GM15510 (cell line): ENCODE results near the gene TSPAN4.
A peak's percentile ranks its signal among the peaks of the same experiment; 100 is the strongest.

ENCODE experiments used
- POLR2A ChIP-seq: IDR thresholded peaks from 3 replicates; pipeline ENCODE4 v1.6.1; 2011; ENCODE audit warnings: borderline replicate concordance; ENCODE audit not compliant: insufficient read length; ENCODE audit errors: extremely low read depth

Gene TSPAN4

DNA sequence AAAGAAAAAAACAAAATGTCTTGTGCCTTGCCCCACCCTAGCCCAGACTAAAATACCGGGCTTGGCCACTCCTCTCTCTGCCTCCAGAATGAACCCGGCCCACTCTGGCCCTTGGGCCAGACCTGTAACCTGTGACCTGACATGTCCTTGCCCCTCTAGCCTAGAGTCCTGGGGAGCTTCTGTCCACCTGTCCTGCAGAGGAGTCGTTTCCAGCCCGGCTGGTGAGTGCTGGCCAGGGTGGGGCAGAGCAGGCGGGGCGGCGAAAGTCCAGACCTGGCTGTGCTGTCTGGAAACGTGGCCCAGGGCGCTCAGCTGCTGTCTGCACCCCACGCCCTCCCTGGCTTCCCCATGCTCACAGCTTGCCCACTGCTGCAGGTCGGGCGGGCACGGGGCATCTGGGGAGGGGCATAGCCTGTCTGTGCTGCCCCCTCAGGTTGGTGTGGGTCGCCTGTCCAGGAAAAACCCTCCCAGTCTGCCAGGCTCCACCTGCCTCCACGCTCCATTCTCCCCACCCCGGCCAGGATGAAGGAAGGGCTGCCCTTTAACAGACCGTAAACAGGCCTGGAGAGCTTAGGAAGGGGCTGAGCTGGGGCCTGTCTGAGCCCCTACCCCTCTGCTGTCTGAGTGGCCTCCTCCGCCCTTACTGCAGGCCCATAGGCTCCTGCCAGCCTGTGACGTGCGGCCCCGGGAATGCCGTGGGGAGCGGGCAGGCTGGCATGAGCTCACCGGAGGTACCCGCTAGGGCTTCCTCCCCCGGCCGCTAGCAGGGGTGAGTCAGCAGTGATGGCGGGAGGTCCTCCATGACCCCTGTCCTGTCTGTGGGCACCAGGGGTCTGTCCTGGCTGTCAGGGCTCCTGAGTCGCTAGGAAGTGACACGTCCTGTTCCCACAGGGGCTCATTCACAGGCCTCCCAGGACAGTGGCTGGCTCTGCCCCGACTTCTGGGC lies 8.0 kb upstream of the TSPAN4 start:
- no peak for TF ChIP-seq POLR2A

DNA sequence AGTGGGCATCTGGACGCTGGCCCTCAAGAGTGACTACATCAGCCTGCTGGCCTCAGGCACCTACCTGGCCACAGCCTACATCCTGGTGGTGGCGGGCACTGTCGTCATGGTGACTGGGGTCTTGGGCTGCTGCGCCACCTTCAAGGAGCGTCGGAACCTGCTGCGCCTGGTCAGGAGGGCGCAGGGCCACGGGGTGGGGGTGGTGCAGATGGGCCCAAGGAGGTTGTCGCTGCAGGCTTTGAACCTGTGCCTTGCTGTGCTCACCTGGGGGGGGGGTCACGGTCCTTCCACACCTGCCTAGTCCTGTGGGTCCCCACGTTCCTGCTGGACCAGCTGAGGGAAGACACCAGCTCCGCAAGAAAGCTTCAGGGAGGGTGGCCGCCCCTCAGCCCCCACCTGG lies 6.4 kb upstream of the TSPAN4 start:
- TF ChIP-seq POLR2A: no peak

DNA sequence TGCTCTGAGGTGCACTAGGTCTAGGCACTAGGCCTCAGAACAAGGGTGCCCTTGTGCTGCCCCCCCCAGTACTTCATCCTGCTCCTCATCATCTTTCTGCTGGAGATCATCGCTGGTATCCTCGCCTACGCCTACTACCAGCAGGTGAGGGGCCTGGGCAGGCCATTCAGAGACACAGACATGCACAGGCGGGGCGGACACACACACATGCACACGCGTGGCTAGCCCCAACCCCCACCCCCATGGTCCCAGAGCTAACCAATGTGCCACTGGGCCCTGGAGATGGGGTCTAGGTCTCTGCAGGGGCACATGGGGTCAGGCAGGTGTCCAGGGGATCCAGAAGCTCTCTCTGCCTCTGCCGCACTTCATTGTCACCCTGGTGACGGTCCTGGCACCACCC lies 6.0 kb upstream of the TSPAN4 start:
- no peak for TF ChIP-seq POLR2A

DNA sequence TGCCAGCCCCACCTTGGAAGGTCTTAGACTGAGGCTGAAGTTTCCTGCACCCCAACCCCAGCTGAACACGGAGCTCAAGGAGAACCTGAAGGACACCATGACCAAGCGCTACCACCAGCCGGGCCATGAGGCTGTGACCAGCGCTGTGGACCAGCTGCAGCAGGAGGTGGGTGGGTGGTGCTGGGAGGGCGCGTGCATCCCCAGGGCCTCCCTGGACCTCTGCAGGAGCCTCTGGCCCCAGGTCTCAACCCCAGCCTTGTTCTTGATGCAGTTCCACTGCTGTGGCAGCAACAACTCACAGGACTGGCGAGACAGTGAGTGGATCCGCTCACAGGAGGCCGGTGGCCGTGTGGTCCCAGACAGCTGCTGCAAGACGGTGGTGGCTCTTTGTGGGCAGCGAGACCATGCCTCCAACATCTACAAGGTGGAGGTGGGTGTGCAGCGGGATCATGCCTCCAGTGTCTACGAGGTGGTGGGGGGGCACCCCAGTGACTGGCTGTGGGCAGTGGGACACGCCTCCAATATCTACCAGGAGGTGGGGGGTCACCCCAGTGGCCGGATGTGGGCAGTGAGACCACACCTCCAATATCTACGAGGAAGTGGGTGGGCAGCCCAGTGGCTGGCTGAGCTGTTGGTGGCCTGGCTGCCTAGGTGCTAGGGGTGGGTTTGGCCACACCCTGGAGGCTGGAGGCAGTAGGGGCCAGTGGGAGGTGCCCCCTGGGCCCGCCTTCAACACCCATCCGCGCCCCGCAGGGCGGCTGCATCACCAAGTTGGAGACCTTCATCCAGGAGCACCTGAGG lies 5.3 kb upstream of the TSPAN4 start:
- no peak for TF ChIP-seq POLR2A

DNA sequence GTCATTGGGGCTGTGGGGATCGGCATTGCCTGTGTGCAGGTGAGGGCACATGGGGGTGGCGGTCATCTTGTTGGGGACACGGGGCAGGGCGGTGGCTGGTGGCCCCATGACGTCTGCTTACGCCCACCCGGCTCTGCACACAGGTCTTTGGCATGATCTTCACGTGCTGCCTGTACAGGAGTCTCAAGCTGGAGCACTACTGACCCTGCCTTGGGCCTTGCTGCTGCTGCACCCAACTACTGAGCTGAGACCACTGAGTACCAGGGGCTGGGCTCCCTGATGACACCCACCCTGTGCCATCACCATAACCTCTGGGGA lies 4.7 kb upstream of the TSPAN4 start:
- TF ChIP-seq POLR2A: no peak

DNA sequence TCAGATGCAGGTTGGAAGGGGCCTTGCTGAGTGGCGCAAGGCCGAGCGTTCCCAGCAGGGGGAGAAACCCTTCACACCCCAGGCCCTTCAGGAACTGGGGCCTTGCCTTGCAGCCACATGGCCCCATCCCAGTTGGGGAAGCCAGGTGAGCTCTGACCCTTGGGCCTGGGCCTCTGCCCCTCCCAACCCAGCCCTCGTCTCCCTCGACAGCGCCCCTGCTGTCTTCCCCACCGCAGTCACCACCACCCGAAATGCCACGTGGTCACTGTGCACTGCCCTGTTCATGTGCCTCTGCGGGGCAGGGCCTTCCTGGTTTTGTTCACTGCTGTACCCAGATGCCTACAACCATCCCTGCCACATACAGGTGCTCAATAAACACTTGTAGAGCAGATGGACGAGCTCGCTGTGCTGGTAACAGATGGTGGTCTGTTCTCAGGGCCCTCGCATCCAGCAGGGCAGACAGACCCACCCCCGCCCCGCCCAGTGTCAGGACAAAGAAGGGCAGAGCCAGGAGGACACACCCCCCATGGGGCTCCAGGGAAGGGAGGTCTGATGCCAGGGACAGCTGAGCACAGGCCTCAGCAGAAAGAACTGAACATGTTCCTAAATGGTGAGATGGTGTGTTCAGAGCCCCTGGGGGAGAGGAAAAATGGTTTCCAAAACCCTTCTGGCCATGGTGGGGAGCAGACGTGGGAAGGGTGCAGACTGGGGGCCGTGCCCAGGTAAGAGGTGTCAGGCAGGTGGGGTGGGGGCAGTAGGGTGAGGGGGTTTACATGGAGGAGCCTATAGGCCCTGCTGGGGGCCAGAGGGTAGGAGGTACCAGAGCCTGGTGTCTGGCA lies 4.0 kb upstream of the TSPAN4 start:
- no peak for TF ChIP-seq POLR2A

DNA sequence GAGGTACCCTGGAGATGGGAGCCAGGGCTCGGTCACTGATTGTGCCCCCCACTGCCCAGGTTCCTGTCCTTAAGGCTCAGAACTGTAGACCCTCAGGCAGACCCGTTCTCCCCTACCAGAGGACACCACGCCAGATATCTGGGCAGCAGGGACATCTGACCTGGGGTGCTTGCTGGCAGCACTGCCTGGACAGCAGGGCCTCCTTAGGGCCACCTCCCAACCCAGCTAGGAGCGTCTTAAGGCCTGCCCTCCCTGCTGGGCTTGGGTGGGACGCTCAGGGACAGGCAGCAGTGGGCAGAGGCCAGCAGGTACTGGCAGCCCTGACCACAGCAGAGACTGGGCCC lies 3.4 kb upstream of the TSPAN4 start:
- TF ChIP-seq POLR2A: peak; percentile 17

DNA sequence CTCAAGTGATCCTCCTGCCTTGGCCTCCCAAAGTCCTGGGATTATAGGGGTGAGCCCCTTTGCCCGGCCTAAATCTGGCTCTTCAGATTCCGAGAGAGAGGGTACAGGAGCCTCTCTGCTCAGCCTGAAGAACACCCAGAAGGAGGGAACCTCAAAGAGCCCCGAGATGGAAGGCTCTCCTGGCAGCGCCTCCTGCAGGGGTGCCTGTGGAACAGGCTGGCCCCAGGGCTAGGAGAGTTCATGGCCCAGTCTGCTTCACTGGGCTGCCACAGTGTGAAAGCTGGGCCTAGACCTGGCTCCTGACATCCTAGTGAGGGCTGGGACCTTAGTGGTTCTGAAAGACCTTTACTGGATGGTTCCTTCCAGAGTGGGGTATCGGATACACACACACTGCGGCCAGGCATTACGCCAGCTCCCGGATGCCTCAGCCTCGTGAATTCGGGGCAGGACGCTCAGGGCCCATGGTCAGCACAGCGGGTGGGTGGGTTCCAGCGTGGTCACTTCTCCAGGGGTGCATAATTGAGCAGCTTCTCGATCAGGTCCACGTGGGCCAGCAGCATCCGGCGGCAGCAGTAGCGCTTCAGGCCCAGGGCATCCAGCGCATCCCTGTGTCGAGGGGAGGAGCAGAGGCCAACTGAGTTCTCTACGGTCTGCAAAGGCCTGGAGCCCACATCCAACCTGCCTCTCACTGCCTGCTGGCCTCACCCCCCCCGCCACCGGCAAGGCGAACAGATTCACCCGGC lies 2.6 kb upstream of the TSPAN4 start:
- TF ChIP-seq POLR2A: no peak

DNA sequence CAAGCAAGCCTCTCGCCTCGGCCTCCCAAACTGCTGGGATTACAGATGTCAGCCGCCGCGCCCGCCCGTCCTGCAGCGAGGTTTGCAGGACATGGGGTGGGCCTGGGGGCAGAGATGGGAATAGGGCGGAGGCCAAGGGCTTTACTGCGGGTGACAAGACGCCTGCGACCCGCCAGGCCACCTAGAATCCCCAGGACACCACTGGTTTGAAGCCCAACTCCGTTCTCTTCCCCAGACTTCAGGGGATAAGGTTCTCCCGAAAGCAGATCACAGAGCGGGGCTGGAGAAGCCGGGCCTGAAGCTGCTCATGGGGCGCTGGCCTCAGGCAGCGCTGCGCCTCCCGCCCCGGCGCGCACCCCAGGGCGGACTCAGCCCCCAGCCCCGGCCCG lies 677 bp upstream of the TSPAN4 start:
- TF ChIP-seq POLR2A: no peak

DNA sequence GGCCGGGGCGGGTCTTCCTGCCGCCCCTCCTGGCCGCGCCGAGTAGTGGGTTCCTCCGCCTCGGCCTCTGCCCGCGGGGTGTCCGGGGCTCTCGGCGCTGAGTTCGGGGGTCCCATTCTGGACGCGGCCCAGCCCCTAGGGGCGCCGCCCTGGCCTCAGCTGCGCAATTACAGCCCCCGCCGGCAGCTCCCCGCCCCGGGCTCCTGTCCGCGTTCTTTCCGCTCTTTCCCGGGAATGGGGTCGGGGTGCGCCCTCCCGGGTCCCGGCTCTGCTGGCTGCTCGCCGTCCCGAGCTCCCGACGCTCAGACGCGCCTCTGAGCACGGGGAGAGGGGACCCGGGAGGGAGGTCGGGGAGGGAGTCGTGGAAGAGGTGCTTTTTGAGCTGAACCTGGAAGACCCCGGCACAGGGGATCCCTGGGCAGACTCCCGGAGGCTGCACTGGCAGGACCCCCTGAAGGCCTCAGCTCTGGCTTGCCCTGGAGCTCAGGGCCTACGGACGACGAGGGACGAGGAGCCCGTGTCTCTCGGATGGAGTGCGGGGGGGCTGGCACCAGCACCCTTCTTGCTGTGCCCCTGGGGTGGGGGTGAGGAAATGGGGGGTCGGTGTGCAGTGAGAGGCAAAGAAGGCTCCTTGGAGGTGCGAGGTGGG lies 558 bp downstream of the TSPAN4 start:
- no peak for TF ChIP-seq POLR2A

DNA sequence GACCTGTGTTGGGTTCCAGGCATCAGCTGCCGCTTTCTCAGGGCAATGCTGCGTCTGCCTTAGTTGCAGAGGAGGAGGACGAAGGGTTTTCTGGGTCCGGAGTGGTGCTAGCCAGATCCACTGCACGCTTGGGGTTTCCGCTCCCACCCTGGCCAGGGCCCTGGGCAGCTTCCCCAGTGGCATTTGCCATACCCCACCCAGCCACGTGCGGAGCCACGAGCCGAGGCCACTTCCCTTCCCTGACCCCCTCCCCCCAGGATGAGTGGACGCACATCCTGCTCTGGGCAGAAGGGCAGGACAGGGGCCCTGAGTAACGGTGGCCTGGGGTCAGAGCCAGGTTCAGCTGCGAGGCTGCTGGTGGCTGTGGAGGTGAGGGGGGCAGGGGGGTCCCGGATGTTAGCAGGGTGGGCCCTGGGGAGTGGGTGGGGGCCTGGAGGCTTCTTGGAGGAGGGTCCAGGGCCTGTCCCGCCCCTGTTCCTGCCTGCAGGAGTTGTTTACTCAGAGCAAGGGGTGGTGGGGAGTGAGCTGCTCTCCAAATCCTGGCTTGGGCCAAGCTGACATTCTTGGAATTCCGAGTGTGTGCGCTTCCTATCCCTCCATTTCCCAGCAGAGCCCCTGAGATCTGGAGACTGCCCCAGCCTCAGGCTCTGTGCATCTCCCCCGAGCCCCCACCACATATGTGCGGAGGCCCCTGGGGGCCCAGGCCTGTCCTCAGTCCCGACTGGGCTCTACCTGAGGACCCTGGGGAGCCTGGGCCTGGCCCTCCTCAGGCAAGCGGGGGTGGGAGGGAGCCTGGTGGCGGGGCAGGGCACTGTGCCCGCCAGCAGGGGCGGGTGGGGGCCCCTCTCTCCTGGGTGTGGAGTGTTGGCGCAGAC lies 1.4 kb downstream of the TSPAN4 start:
- TF ChIP-seq POLR2A: no peak

DNA sequence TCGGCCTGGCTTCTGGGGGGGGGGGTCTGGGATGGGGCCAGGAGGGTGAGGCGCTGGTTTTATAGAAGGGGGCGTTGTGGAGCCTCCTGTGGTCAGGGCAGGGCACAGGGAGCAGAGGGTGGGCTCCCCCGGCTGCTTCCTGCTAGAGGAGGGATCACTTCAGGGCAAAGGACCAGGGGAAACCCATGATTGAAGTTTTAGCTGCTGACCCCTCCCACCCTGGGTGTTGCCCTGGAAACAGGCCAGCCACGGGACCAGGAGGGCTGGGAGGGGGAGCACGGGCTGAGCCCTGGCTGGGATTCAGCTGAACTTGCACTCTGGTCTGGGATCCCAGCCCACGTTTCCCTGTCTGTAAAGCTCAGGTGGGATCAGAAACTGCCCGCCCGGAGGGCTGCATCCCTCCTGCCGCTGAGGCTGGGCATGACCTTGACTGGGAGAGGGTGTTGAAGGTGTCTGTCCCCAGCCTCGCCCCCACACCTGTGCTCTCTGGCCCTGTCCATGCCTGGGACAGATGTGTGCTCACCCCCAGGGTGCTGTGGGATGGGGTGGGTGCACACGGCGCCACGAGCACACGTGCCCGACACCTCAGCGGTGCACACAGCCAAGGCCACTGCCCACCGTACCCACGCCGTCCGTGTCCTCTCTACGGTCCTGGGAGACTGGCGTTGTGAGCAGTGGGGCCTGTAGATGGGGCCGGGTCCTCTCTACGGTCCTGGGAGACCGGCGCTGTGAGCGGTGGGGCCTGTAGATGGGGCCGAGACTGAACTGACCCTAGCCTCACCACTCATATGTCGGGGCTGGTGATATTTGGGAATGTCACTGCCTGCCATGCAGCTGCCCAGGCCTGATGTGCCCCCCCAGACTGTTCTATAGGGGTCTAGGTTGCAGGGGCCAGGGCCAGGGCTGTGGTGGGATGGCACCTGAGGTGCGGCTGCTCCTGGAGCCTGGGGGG lies 2.3 kb downstream of the TSPAN4 start:
- no peak for TF ChIP-seq POLR2A

DNA sequence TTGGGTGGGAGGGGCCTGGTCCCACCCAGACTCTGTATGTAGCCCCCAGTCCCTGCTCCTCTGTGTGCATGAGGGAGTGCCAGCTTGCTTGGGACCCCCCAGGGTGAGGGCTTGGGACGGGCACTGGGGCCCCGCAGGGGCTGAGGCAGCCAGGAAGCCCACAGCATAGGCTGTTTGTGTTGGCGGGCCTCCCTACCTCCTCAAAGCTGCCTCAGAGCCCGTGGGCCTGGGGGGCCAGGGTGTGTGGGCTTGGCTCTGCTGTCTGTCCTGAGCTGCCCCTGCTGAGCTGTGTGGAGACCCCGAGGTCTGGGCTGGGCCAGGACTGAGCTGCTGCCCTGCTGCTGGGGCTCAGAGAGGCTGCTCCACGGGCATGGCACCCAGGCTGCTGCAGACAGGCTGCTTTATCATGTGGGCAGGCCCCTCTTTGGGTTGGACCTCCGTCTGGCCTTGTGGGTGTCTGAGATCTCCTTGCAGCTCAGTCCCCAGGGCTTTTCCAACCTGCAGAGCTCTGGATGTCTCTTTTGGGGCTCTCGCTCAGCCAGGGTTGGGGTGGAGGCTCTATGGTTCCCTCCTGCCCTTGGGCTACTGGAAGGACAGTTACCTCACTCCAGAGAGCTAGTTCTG lies 3.3 kb downstream of the TSPAN4 start:
- no peak for TF ChIP-seq POLR2A
